Measurements from ENCODE around the gene BBIP1. TPM values are rescaled to one million over a fixed set of nuclear protein-coding genes. Genes with fewer than 3 reads are reported as not detected.

Gene BBIP1
- total RNA-seq, 1 donor from 2014 or later: 25.3 TPM

- TF ChIP-seq CTCF (IDR thresholded peaks at IDR 0.05): no peak
- Histone ChIP-seq H3K9me3 (no peaks in the 10 kb centered on the region), H3K27me3 (no peaks in the 10 kb centered on the region), H3K4me3 (no peak overlapping the region), H3K27ac (no peak overlapping the region), H3K4me1 (peaks cover 19% of the 10 kb centered on the region), H3K36me3 (no peaks in the 10 kb centered on the region)
- ATAC-seq: no peak
- intact Hi-C loops (cut with DNase I): no loop called here
- no peak for DNase-seq
Observed at GRCh38 chr10:110957606-110958005, 38.6 kb upstream of the BBIP1 start.

GRCh38 chr10:110951381-110951780 is 32.4 kb upstream of the BBIP1 start:
- DNase-seq (no peak), ATAC-seq (no peak)
- Histone ChIP-seq H3K27me3 (no peaks in the 10 kb centered on the region), H3K4me1 (no peaks in the 10 kb centered on the region), H3K9me3 (no peaks in the 10 kb centered on the region), H3K4me3 (no peak overlapping the region), H3K36me3 (no peaks in the 10 kb centered on the region), H3K27ac (no peak overlapping the region)
- intact Hi-C loops (cut with DNase I): no loop called here
- TF ChIP-seq CTCF (IDR thresholded peaks at IDR 0.05): no peak

- Histone ChIP-seq H3K27ac (no peak overlapping the region), H3K4me3 (no peak overlapping the region), H3K4me1 (no peaks in the 10 kb centered on the region), H3K36me3 (no peaks in the 10 kb centered on the region), H3K9me3 (no peaks in the 10 kb centered on the region), H3K27me3 (no peaks in the 10 kb centered on the region)
- DNase-seq (no peak), ATAC-seq (no peak)
- TF ChIP-seq CTCF (IDR thresholded peaks at IDR 0.05): no peak
- intact Hi-C loops (cut with DNase I): no loop called here
Observed at GRCh38 chr10:110947061-110947595, 28.1 kb upstream of the BBIP1 start.

GRCh38 chr10:110946496-110946895 is 27.5 kb upstream of the BBIP1 start:
- Histone ChIP-seq H3K9me3 (no peaks in the 10 kb centered on the region), H3K27me3 (no peaks in the 10 kb centered on the region), H3K4me3 (no peak overlapping the region), H3K36me3 (no peaks in the 10 kb centered on the region), H3K4me1 (no peaks in the 10 kb centered on the region), H3K27ac (no peak overlapping the region)
- no peak for TF ChIP-seq CTCF (IDR thresholded peaks at IDR 0.05)
- DNase-seq (no peak), ATAC-seq (no peak)
- intact Hi-C loops (cut with DNase I): no loop called here

- TF ChIP-seq CTCF (IDR thresholded peaks at IDR 0.05): no peak
- intact Hi-C loops (cut with DNase I): no loop called here
- no peak for ATAC-seq
Observed at GRCh38 chr10:110944792-110945396, 25.9 kb upstream of the BBIP1 start.

GRCh38 chr10:110939419-110939818 is 20.4 kb upstream of the BBIP1 start:
- Histone ChIP-seq H3K4me1 (no peaks in the 10 kb centered on the region), H3K27me3 (no peaks in the 10 kb centered on the region), H3K27ac (no peak overlapping the region), H3K4me3 (no peak overlapping the region), H3K36me3 (no peaks in the 10 kb centered on the region), H3K9me3 (no peaks in the 10 kb centered on the region)
- DNase-seq (no peak), ATAC-seq (no peak)
- intact Hi-C loops (cut with DNase I): no loop called here
- no peak for TF ChIP-seq CTCF (IDR thresholded peaks at IDR 0.05)

More at GRCh38 chr10:110944792-110945396, 25.9 kb upstream of the BBIP1 start:
- no peak overlapping the region for H3K4me3 ChIP-seq
- H3K27me3 ChIP-seq: no peaks in the 10 kb centered on the region
- H3K4me1 ChIP-seq: no peaks in the 10 kb centered on the region
- DNase-seq: no peak
- no peaks in the 10 kb centered on the region for H3K9me3 ChIP-seq
- no peaks in the 10 kb centered on the region for H3K36me3 ChIP-seq
- no peak overlapping the region for H3K27ac ChIP-seq
